RWPE2 (cell line): ENCODE measurements around the gene LRRN3.
A peak's percentile ranks its signal among the peaks of the same experiment; 100 is the strongest.

ENCODE experiments used
- ATAC-seq: fragments of 200-7000 bp; cut with Tn5 transposase; 3 replicates; pipeline ENCODE4 v1.9.1; 2021; ENCODE audit warnings: low read depth
- DNase-seq: peaks from one replicate; pipeline ENCODE4 v3.0.0-alpha.2; 2020; ENCODE audit warnings: low spot score
- H3K27ac ChIP-seq: fragments of 450-650 bp; 2 replicates; pipeline ENCODE4 v1.5.1; 2017; ENCODE audit warnings: mild to moderate bottlenecking; ENCODE audit not compliant: poor library complexity, severe bottlenecking
- H3K27me3 ChIP-seq: fragments of 250-450 bp; sonication (Bioruptor Pico); 2 replicates; pipeline ENCODE4 v1.5.1; 2021; ENCODE audit warnings: mild to moderate bottlenecking, moderate library complexity; ENCODE audit not compliant: insufficient read depth, poor library complexity, severe bottlenecking
- H3K36me3 ChIP-seq: fragments of 250-450 bp; sonication (Bioruptor Pico); 2 replicates; pipeline ENCODE4 v1.5.1; 2020; ENCODE audit warnings: low read depth, mild to moderate bottlenecking, moderate library complexity
- H3K4me1 ChIP-seq: fragments of 250-450 bp; sonication (Bioruptor Pico); 2 replicates; pipeline ENCODE4 v1.5.1; 2021; ENCODE audit warnings: mild to moderate bottlenecking, moderate library complexity; ENCODE audit not compliant: insufficient read depth, poor library complexity, severe bottlenecking
- H3K4me3 ChIP-seq: fragments of 250-450 bp; sonication (Bioruptor Pico); 2 replicates; pipeline ENCODE4 v1.5.1; 2021; ENCODE audit warnings: mild to moderate bottlenecking, moderate library complexity; ENCODE audit not compliant: severe bottlenecking
- H3K9me3 ChIP-seq: fragments of 250-450 bp; sonication (Bioruptor Pico); 2 replicates; pipeline ENCODE4 v1.5.1; 2021; ENCODE audit warnings: mild to moderate bottlenecking, moderate library complexity; ENCODE audit not compliant: severe bottlenecking
- TF ChIP-seq, protein P1 (sequence below): fragments of 450-650 bp; IDR thresholded peaks from one replicate; pipeline ENCODE4 v1.5.1; 2017; ENCODE audit warnings: mild to moderate bottlenecking, moderate library complexity; ENCODE audit not compliant: poor library complexity, severe bottlenecking

LRRN3 gene

DNA sequence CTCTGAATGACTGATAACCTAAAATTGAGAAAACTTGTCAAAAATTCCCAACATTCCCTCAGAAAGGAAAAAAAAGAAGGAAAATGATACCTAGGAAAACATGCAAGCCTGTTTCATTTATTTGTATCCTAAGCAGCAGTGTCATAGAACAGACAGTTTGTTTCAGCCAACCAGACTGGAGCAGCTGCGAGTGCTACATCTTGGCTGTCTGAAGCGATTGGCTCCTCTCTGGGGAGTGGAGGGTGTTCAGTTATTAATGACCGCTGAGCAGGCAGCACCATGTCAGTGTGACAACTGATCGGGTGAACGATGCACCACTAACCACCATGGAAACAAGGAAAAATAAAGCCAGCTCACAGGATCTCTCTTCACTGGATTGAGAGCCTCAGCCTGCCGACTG is at the start of gene LRRN3:
LRRN3 (plus strand) TSS at position 282 of the 400 bp plus-strand sequence. CDS start 31,646 bp downstream, outside the sequence.
- TF ChIP-seq, protein P1, sequence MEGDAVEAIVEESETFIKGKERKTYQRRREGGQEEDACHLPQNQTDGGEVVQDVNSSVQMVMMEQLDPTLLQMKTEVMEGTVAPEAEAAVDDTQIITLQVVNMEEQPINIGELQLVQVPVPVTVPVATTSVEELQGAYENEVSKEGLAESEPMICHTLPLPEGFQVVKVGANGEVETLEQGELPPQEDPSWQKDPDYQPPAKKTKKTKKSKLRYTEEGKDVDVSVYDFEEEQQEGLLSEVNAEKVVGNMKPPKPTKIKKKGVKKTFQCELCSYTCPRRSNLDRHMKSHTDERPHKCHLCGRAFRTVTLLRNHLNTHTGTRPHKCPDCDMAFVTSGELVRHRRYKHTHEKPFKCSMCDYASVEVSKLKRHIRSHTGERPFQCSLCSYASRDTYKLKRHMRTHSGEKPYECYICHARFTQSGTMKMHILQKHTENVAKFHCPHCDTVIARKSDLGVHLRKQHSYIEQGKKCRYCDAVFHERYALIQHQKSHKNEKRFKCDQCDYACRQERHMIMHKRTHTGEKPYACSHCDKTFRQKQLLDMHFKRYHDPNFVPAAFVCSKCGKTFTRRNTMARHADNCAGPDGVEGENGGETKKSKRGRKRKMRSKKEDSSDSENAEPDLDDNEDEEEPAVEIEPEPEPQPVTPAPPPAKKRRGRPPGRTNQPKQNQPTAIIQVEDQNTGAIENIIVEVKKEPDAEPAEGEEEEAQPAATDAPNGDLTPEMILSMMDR, result no peak
- Histone ChIP-seq H3K4me1 (no peaks in the 10 kb centered on the region), H3K36me3 (no peaks in the 10 kb centered on the region), H3K4me3 (no peak within 1 kb of the TSS), H3K27me3 (no peaks in the 10 kb centered on the region), H3K9me3 (no peaks in the 10 kb centered on the region), H3K27ac (no peak within 1 kb of the TSS)
- no peak for ATAC-seq
- DNase-seq, result no peak

DNA sequence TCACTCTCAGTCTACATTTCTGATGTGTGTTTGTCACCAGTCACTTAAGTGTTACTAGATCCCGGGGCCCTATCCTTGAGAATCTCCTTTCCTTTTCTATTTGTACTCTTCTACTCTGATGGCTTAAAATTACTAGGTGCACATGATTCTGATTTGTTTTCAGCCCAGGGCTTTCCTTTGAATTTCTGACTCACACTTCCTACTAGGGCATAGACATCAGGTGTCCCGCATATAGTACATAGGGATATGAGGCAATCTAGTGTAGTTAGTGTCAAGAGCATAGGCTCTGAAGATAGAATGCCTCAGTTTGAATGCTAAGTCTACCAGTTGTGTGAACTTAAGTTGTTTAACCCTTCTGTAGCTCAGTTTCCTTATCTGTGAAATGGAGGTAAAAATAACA is 49.4 kb upstream of the LRRN3 start:
- Histone ChIP-seq H3K36me3 (no peaks in the 10 kb centered on the region), H3K27me3 (no peaks in the 10 kb centered on the region), H3K4me3 (no peak overlapping the region), H3K27ac (no peak overlapping the region), H3K9me3 (no peaks in the 10 kb centered on the region), H3K4me1 (no peaks in the 10 kb centered on the region)
- ATAC-seq, result peak; percentile 66
- no peak for DNase-seq
- TF ChIP-seq, protein P1, result no peak

DNA sequence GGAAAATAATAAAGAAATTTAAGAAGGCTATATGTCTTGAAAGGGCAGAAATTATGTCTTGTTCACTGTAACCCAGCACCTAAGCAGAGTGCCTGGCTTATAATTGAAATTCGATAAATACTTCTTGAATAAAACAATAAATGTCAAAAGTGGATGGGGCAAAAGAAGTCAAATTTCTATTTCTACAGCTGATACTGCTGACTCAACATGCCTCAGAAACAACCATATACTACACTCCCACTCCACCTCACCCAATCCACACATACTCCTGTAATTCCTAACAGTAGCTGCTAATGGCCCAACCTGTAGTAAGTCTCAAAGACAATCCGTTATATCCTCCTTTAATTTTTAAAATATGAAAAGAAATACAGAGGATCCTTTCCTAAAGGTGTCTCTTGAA is 48.1 kb upstream of the LRRN3 start:
- TF ChIP-seq, protein P1, result no peak
- no peak for DNase-seq

DNA sequence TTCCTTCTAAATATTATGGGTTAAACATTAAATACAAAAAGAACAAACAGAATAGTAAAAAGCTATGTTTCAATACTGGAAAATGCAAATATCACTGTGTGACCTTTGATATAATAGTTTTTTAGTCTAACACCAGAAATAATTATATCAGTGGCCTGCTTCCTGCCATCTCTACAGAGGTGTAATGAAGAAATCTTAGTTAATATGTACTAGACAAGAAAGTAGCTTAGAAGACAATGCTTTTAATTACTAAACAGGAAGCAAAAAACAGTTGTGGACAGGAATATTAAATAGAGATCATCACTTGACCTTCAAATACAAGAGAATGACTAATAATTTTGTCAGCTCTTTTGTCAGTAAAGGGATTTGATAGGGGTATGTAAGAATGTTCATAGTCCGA is 47.4 kb upstream of the LRRN3 start:
- ATAC-seq (no peak), DNase-seq (no peak)
- Histone ChIP-seq H3K27me3 (no peaks in the 10 kb centered on the region), H3K4me3 (no peak overlapping the region), H3K36me3 (no peaks in the 10 kb centered on the region), H3K9me3 (no peaks in the 10 kb centered on the region), H3K4me1 (no peaks in the 10 kb centered on the region), H3K27ac (no peak overlapping the region)
- TF ChIP-seq, protein P1, result no peak

More for the DNA sequence above, 48.1 kb upstream of the LRRN3 start:
- Histone ChIP-seq H3K4me1 (no peaks in the 10 kb centered on the region), H3K36me3 (no peaks in the 10 kb centered on the region), H3K9me3 (no peaks in the 10 kb centered on the region), H3K27me3 (no peaks in the 10 kb centered on the region), H3K27ac (no peak overlapping the region), H3K4me3 (no peak overlapping the region)
- ATAC-seq, result no peak

DNA sequence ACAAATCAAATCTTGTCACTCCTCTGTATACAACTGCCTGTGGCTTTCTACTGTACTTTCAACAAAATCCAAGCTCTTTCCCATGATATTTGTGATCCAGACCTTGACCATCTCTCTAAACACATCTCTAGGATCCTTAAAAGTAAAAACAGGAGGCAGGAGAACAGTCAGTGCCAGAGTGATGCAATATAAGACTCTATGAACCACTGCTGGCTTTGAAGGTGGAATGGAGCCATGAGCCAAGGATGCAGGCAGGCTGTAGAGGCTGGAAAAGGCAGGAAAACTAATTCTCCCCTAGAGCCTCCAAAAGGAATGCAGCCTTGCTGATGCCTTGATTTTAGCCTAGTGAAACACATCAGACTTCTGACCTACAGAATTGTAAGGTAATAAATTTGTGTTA is 45.5 kb upstream of the LRRN3 start:
- H3K27ac ChIP-seq, result no peak overlapping the region
- H3K27me3 ChIP-seq, result no peaks in the 10 kb centered on the region
- H3K4me3 ChIP-seq, result no peak overlapping the region
- TF ChIP-seq, protein P1, result no peak
- no peaks in the 10 kb centered on the region for H3K36me3 ChIP-seq
- DNase-seq, result no peak
- no peaks in the 10 kb centered on the region for H3K9me3 ChIP-seq
- no peaks in the 10 kb centered on the region for H3K4me1 ChIP-seq
- ATAC-seq, result no peak
